ENCODE results near the gene ZNF652.

The ZNF652 gene

GRCh38 chr17:49352587-49353154 is 9.4 kb downstream of the ZNF652 start:
- H3K9me3 ChIP-seq (ENCODE audit: control insufficient read depth, low read length), result no peaks in the 10 kb centered on the region
- TF ChIP-seq CTCF (IDR thresholded peaks at IDR 0.05), result no peak
- H2AFZ ChIP-seq, result no peak overlapping the region
- no peaks in the 10 kb centered on the region for H3K4me1 ChIP-seq
- H3K4me2 ChIP-seq (ENCODE audit: low read length), result no peak overlapping the region
- H3K27ac ChIP-seq, result no peak overlapping the region
- H3K79me2 ChIP-seq, result peaks cover 78% of the 10 kb centered on the region
- H3K9ac ChIP-seq, result no peak overlapping the region
- no peaks in the 10 kb centered on the region for H3K36me3 ChIP-seq (ENCODE audit: control insufficient read depth, insufficient read depth, low read length)
- no peak overlapping the region for H3K4me3 ChIP-seq (ENCODE audit: low read depth, low read length)
- no peaks in the 10 kb centered on the region for H3K27me3 ChIP-seq (ENCODE audit: control insufficient read depth, insufficient read depth, low read length)

- H3K79me2 ChIP-seq, result peaks cover 78% of the 10 kb centered on the region
- no peaks in the 10 kb centered on the region for H3K27me3 ChIP-seq (ENCODE audit: control insufficient read depth, insufficient read depth, low read length)
- H3K4me3 ChIP-seq (ENCODE audit: low read depth, low read length), result no peak overlapping the region
- H3K4me2 ChIP-seq (ENCODE audit: low read length), result no peak overlapping the region
- no peaks in the 10 kb centered on the region for H3K4me1 ChIP-seq
- no peak overlapping the region for H3K27ac ChIP-seq
- TF ChIP-seq CTCF (IDR thresholded peaks at IDR 0.05), result no peak
- H2AFZ ChIP-seq, result no peak overlapping the region
- no peaks in the 10 kb centered on the region for H3K36me3 ChIP-seq (ENCODE audit: control insufficient read depth, insufficient read depth, low read length)
- H3K9me3 ChIP-seq (ENCODE audit: control insufficient read depth, low read length), result no peaks in the 10 kb centered on the region
- no peak overlapping the region for H3K9ac ChIP-seq
Observed at GRCh38 chr17:49351572-49352140, 10.4 kb downstream of the ZNF652 start.

- no peak for TF ChIP-seq CTCF (IDR thresholded peaks at IDR 0.05)
- Histone ChIP-seq H3K4me1 (no peaks in the 10 kb centered on the region), H3K27ac (no peak overlapping the region), H2AFZ (no peak overlapping the region), H3K9me3 (ENCODE audit: control insufficient read depth, low read length) (no peaks in the 10 kb centered on the region), H3K4me3 (ENCODE audit: low read depth, low read length) (no peak overlapping the region), H3K9ac (no peak overlapping the region), H3K79me2 (peaks cover 80% of the 10 kb centered on the region), H3K27me3 (ENCODE audit: control insufficient read depth, insufficient read depth, low read length) (no peaks in the 10 kb centered on the region), H3K4me2 (ENCODE audit: low read length) (no peak overlapping the region), H3K36me3 (ENCODE audit: control insufficient read depth, insufficient read depth, low read length) (no peaks in the 10 kb centered on the region)
Observed at GRCh38 chr17:49349541-49349940, 12.5 kb downstream of the ZNF652 start.

- TF ChIP-seq CTCF (IDR thresholded peaks at IDR 0.05), result no peak
- peaks cover 55% of the 10 kb centered on the region for H3K79me2 ChIP-seq
- no peaks in the 10 kb centered on the region for H3K36me3 ChIP-seq (ENCODE audit: control insufficient read depth, insufficient read depth, low read length)
- no peaks in the 10 kb centered on the region for H3K4me1 ChIP-seq
- H3K9me3 ChIP-seq (ENCODE audit: control insufficient read depth, low read length), result no peaks in the 10 kb centered on the region
- no peak overlapping the region for H3K27ac ChIP-seq
- no peaks in the 10 kb centered on the region for H3K27me3 ChIP-seq (ENCODE audit: control insufficient read depth, insufficient read depth, low read length)
- no peak overlapping the region for H3K4me2 ChIP-seq (ENCODE audit: low read length)
- H3K9ac ChIP-seq, result no peak overlapping the region
- H3K4me3 ChIP-seq (ENCODE audit: low read depth, low read length), result no peak overlapping the region
- H2AFZ ChIP-seq, result no peak overlapping the region
Observed at GRCh38 chr17:49344914-49345313, 17.1 kb downstream of the ZNF652 start.

GRCh38 chr17:49343273-49343672 is 18.8 kb downstream of the ZNF652 start:
- Histone ChIP-seq H3K4me2 (ENCODE audit: low read length) (no peak overlapping the region), H3K79me2 (peaks cover 54% of the 10 kb centered on the region), H3K27ac (no peak overlapping the region), H3K4me3 (ENCODE audit: low read depth, low read length) (no peak overlapping the region), H3K9me3 (ENCODE audit: control insufficient read depth, low read length) (no peaks in the 10 kb centered on the region), H3K4me1 (no peaks in the 10 kb centered on the region), H3K27me3 (ENCODE audit: control insufficient read depth, insufficient read depth, low read length) (no peaks in the 10 kb centered on the region), H3K36me3 (ENCODE audit: control insufficient read depth, insufficient read depth, low read length) (no peaks in the 10 kb centered on the region), H3K9ac (no peak overlapping the region), H2AFZ (no peak overlapping the region)
- TF ChIP-seq CTCF (IDR thresholded peaks at IDR 0.05), result no peak
